BJ (cell line): ENCODE measurements around the gene MAN2B2. TPM values are rescaled to one million over a fixed set of nuclear protein-coding genes. Genes with fewer than 3 reads are reported as not detected.
"Not testable (repeated sequence)": the region's sequence is repeated elsewhere in the genome, so short reads cannot be mapped to it uniquely, and the experiment has no call there.

ENCODE experiments used
- CTCF ChIA-PET: fragments of 350-600 bp; formaldehyde crosslinking; extraction: SDS; loops from one replicate; lab custom pipeline; 2021; ENCODE audit warnings: antibody characterized with exemption, inconsistent platforms; lab: Yijun Ruan, JAX
- POLR2A ChIA-PET: fragments of 300-600 bp; sonication (Branson Sonifier 250); formaldehyde crosslinking; extraction: SDS; loops from one replicate; lab custom pipeline; 2021; ENCODE audit warnings: antibody characterized with exemption; lab: Charles Lee
- DNase-seq: peaks from one replicate; pipeline ENCODE4 v3.0.0-alpha.2; 2011; ENCODE audit warnings: low read depth
- H3K27me3 ChIP-seq: 2 replicates; pipeline ENCODE4 v1.6.0; 2011; ENCODE audit warnings: low read length; ENCODE audit not compliant: control insufficient read depth, insufficient read depth
- H3K36me3 ChIP-seq: 2 replicates; pipeline ENCODE4 v1.5.1; 2011; ENCODE audit warnings: low read length; ENCODE audit not compliant: control insufficient read depth, insufficient read depth
- H3K4me3 ChIP-seq: 2 replicates; pipeline ENCODE4 v1.5.1; 2011; ENCODE audit warnings: low read depth, mild to moderate bottlenecking, control low read depth, low read length
- CTCF ChIP-seq: IDR thresholded peaks from 2 replicates; pipeline ENCODE4 v1.5.1; 2011; ENCODE audit warnings: low read depth, mild to moderate bottlenecking, control low read depth, inconsistent platforms, low read length, moderate library complexity; ENCODE audit not compliant: insufficient read depth
- polyA plus RNA-seq: library from polyadenylated mRNA; depleted of rRNA; stranded (reverse); fragments of >200 nt; gene quantifications from 2 replicates; pipeline ENCODE4 v1.2.3, GENCODE V29; 2011; rRNA removed

MAN2B2 gene
- polyA plus RNA-seq, 1 experiment: 43.5 TPM

- peaks cover 17% of the 10 kb centered on the region for H3K27me3 ChIP-seq
- no peak for TF ChIP-seq CTCF
- ChIA-PET POLR2A (no interaction called here), CTCF (no interaction called here)
- DNase-seq: no peak
- no peak overlapping the region for H3K4me3 ChIP-seq
- no peaks in the 10 kb centered on the region; the same call in 1 of the 2 replicates for H3K36me3 ChIP-seq
Observed at GRCh38 chr4:6665320-6665654, 90.3 kb downstream of the MAN2B2 start.

- Histone ChIP-seq H3K4me3 (no peak overlapping the region), H3K36me3 (no peaks in the 10 kb centered on the region; the same call in 1 of the 2 replicates), H3K27me3 (peaks cover 9% of the 10 kb centered on the region)
- POLR2A ChIA-PET: interaction anchor here (0.7 kb wide), 1 partner anchor 42 kb away, joined by 9 read pairs; no protein-coding TSS in a partner anchor
- CTCF ChIA-PET: interaction anchor here (1.6 kb wide), 1 partner anchor 11 kb away, joined by 6 read pairs; no protein-coding TSS in a partner anchor
- DNase-seq: no peak
- no peak for TF ChIP-seq CTCF
Observed at GRCh38 chr4:6668391-6668790, 93.4 kb downstream of the MAN2B2 start.

- POLR2A ChIA-PET: no interaction called here
- Histone ChIP-seq H3K27me3 (no peaks in the 10 kb centered on the region), H3K36me3 (peaks cover 1% of the 10 kb centered on the region; the same call in 1 of the 2 replicates), H3K4me3 (no peak overlapping the region)
- no peak for TF ChIP-seq CTCF
- CTCF ChIA-PET: interaction anchor here (1.0 to 2.4 kb wide), 2 partner anchors 9 kb away, joined by 3 to 7 read pairs; no protein-coding TSS in a partner anchor
- no peak for DNase-seq
Observed at GRCh38 chr4:6671648-6672047, 96.7 kb downstream of the MAN2B2 start.

GRCh38 chr4:6672131-6672530 is 97.1 kb downstream of the MAN2B2 start:
- Histone ChIP-seq H3K27me3 (no peaks in the 10 kb centered on the region), H3K4me3 (no peak overlapping the region)
- CTCF ChIA-PET: interaction anchor here (2.4 kb wide), 1 partner anchor 10 kb away, joined by 7 read pairs; no protein-coding TSS in a partner anchor

GRCh38 chr4:6672541-6673190 is 97.7 kb downstream of the MAN2B2 start:
- not testable (repeated sequence) for DNase-seq, H3K36me3 ChIP-seq, H3K27me3 ChIP-seq, H3K4me3 ChIP-seq
- ChIA-PET CTCF (interaction anchor here (1.2 to 2.4 kb wide), 2 partner anchors 10 to 36 kb away, joined by 4 to 7 read pairs; no protein-coding TSS in a partner anchor), POLR2A (interaction anchor here (0.6 kb wide), 1 partner anchor 1159 kb away, joined by 11 read pairs; no protein-coding TSS in a partner anchor)

More at GRCh38 chr4:6672131-6672530, 97.1 kb downstream of the MAN2B2 start:
- TF ChIP-seq CTCF: no peak
- DNase-seq: no peak
- peaks cover 2% of the 10 kb centered on the region; the same call in 1 of the 2 replicates for H3K36me3 ChIP-seq
- POLR2A ChIA-PET: no interaction called here

Other genes starting within 250 kb of the MAN2B2 start
- gene PPP2R2C, start 102.6 kb upstream of the MAN2B2 start, polyA plus RNA-seq: 0.06 TPM in 1 of 2 replicates, not detected in the other
- 210 and 225 TPM in 2 replicates for gene MRFAP1, start 65.5 kb downstream of the MAN2B2 start, polyA plus RNA-seq
- gene S100P, start 118.7 kb downstream of the MAN2B2 start, polyA plus RNA-seq: 0.06 and 0.07 TPM in 2 replicates
- 35.5 and 54.1 TPM in 2 replicates for gene MRFAP1L1, start 134.7 kb downstream of the MAN2B2 start, polyA plus RNA-seq
- gene BLOC1S4, start 141.0 kb downstream of the MAN2B2 start, polyA plus RNA-seq: 10.4 and 12.6 TPM in 2 replicates
- gene KIAA0232, start 207.5 kb downstream of the MAN2B2 start, polyA plus RNA-seq: 11.0 and 17.0 TPM in 2 replicates